ENCODE measurements around the gene HEXIM1.

HEXIM1 gene

GRCh38 chr17:45148183-45149036 lies at the start of gene HEXIM1:
HEXIM1 (plus strand) TSS chr17:45148475; CDS start chr17:45149191, 716 bp downstream.
- peak; percentile 99 for DNase-seq

GRCh38 chr17:45098869-45099616 lies 49.2 kb upstream of the HEXIM1 start:
- peak; percentile 21 for DNase-seq

GRCh38 chr17:45101546-45101882 lies 46.8 kb upstream of the HEXIM1 start:
- DNase-seq, result no peak

GRCh38 chr17:45101883-45102811 lies 46.1 kb upstream of the HEXIM1 start:
- no peak for DNase-seq

GRCh38 chr17:45102856-45103255 lies 45.4 kb upstream of the HEXIM1 start:
- DNase-seq, result no peak

- DNase-seq, result no peak
These were observed 44.9 kb upstream of the HEXIM1 start for GRCh38 chr17:45103269-45103795.

GRCh38 chr17:45104029-45104428 lies 44.2 kb upstream of the HEXIM1 start:
- no peak for DNase-seq

GRCh38 chr17:45104497-45104896 lies 43.8 kb upstream of the HEXIM1 start:
- DNase-seq, result no peak

- DNase-seq, result no peak
These were observed 43.2 kb upstream of the HEXIM1 start for GRCh38 chr17:45104907-45105624.

GRCh38 chr17:45106096-45106495 lies 42.2 kb upstream of the HEXIM1 start:
- DNase-seq, result no peak

- DNase-seq, result no peak
These were observed 41.7 kb upstream of the HEXIM1 start for GRCh38 chr17:45106582-45106981.

- DNase-seq, result no peak
These were observed 40.8 kb upstream of the HEXIM1 start for GRCh38 chr17:45107293-45108010.

- no peak for DNase-seq
These were observed 40.2 kb upstream of the HEXIM1 start for GRCh38 chr17:45108051-45108450.

GRCh38 chr17:45108595-45109521 lies 39.4 kb upstream of the HEXIM1 start:
- DNase-seq, result no peak

GRCh38 chr17:45110676-45111611 lies 37.3 kb upstream of the HEXIM1 start:
- DNase-seq, result no peak

GRCh38 chr17:45111850-45112249 lies 36.4 kb upstream of the HEXIM1 start:
- no peak for DNase-seq

GRCh38 chr17:45112559-45113423 lies 35.5 kb upstream of the HEXIM1 start:
- DNase-seq, result no peak

- no peak for DNase-seq
These were observed 34.9 kb upstream of the HEXIM1 start for GRCh38 chr17:45113424-45113754.

Data from NCI-H446 treated with DMSO at 0.1 percent for 48 hours (cell line).